SJCRH30 (cell line): Measurements from ENCODE around the gene AP1G1. TPM values are rescaled to one million over a fixed set of nuclear protein-coding genes. Genes with fewer than 3 reads are reported as not detected.

Source experiments
- DNase-seq, 2 experiments: peaks; one replicate each; pipeline ENCODE4 v3.0.0-alpha.2; 2015 to 2020
- H3K27ac ChIP-seq: fragments of 250-450 bp; sonication (Bioruptor Pico); 2 replicates; pipeline ENCODE4 v1.5.1; 2020; ENCODE audit warnings: mild to moderate bottlenecking, moderate library complexity
- H3K27me3 ChIP-seq: fragments of 250-450 bp; sonication (Bioruptor Pico); 2 replicates; pipeline ENCODE4 v1.5.1; 2020; ENCODE audit warnings: mild to moderate bottlenecking, moderate library complexity
- H3K36me3 ChIP-seq: fragments of 250-450 bp; sonication (Bioruptor Pico); 2 replicates; pipeline ENCODE4 v1.5.1; 2020; ENCODE audit warnings: mild to moderate bottlenecking, moderate library complexity
- H3K4me1 ChIP-seq: fragments of 250-450 bp; sonication (Bioruptor Pico); 2 replicates; pipeline ENCODE4 v1.5.1; 2020; ENCODE audit warnings: mild to moderate bottlenecking, moderate library complexity
- H3K4me3 ChIP-seq: fragments of 250-450 bp; sonication (Bioruptor Pico); 2 replicates; pipeline ENCODE4 v1.5.1; 2020; ENCODE audit warnings: mild to moderate bottlenecking, moderate library complexity
- H3K9me3 ChIP-seq: fragments of 250-450 bp; sonication (Bioruptor Pico); replicated peaks from 2 replicates; pipeline ENCODE4 v1.5.1; 2020; ENCODE audit warnings: mild to moderate bottlenecking, moderate library complexity
- total RNA-seq: library from RNA; depleted of rRNA; stranded (reverse); fragments of >200 nt; shearing (Covaris generic); gene quantifications from 2 replicates; pipeline ENCODE4 v1.2.3, GENCODE V29; 2014; rRNA removed

AP1G1 gene
- total RNA-seq = 40.9 and 46.3 TPM in 2 replicates

GRCh38 chr16:71808593-71809459, at the start of gene AP1G1:
AP1G1 (minus strand) TSS chr16:71808834; CDS start chr16:71789479, 19,355 bp downstream.
- Histone ChIP-seq H3K27me3 (no peaks in the 10 kb centered on the region), H3K27ac (peak within 1 kb of the TSS; percentile 99), H3K4me3 (peak within 1 kb of the TSS; percentile 94), H3K36me3 (no peaks in the 10 kb centered on the region), H3K9me3 (no peaks in the 10 kb centered on the region), H3K4me1 (0 out of 2 replicates have a peak, but pooled peaks cover 4% of the 10 kb centered on the region)
- peak; percentile 90 to 92 for DNase-seq

- no peaks in the 10 kb centered on the region for H3K4me1 ChIP-seq
- DNase-seq = no peak
- H3K36me3 ChIP-seq = peaks cover 3% of the 10 kb centered on the region; the same call in 1 of the 2 replicates
These were observed 47.5 kb upstream of the AP1G1 start for GRCh38 chr16:71855937-71856662.

GRCh38 chr16:71854369-71854948, 45.8 kb upstream of the AP1G1 start:
- no peaks in the 10 kb centered on the region for H3K4me1 ChIP-seq
- H3K4me3 ChIP-seq = no peak overlapping the region
- H3K36me3 ChIP-seq = peaks cover 3% of the 10 kb centered on the region; the same call in 1 of the 2 replicates
- no peaks in the 10 kb centered on the region for H3K9me3 ChIP-seq
- no peak overlapping the region for H3K27ac ChIP-seq
- H3K27me3 ChIP-seq = no peaks in the 10 kb centered on the region
- no peak for DNase-seq

More at GRCh38 chr16:71855937-71856662, 47.5 kb upstream of the AP1G1 start:
- H3K4me3 ChIP-seq = no peak overlapping the region
- H3K9me3 ChIP-seq = no peaks in the 10 kb centered on the region
- no peaks in the 10 kb centered on the region for H3K27me3 ChIP-seq
- H3K27ac ChIP-seq = no peak overlapping the region

- DNase-seq = no peak
- no peak overlapping the region for H3K27ac ChIP-seq
- no peak overlapping the region for H3K4me3 ChIP-seq
- H3K36me3 ChIP-seq = no peaks in the 10 kb centered on the region
- no peaks in the 10 kb centered on the region for H3K27me3 ChIP-seq
- no peaks in the 10 kb centered on the region for H3K9me3 ChIP-seq
- no peaks in the 10 kb centered on the region for H3K4me1 ChIP-seq
These were observed 44.8 kb upstream of the AP1G1 start for GRCh38 chr16:71853413-71853812.

GRCh38 chr16:71852561-71852960, 43.9 kb upstream of the AP1G1 start:
- Histone ChIP-seq H3K9me3 (no peaks in the 10 kb centered on the region), H3K27ac (no peak overlapping the region), H3K4me3 (no peak overlapping the region), H3K36me3 (no peaks in the 10 kb centered on the region), H3K27me3 (no peaks in the 10 kb centered on the region), H3K4me1 (no peaks in the 10 kb centered on the region)
- no peak for DNase-seq

GRCh38 chr16:71852158-71852557, 43.5 kb upstream of the AP1G1 start:
- H3K9me3 ChIP-seq = no peaks in the 10 kb centered on the region
- no peaks in the 10 kb centered on the region for H3K36me3 ChIP-seq
- no peak for DNase-seq
- no peaks in the 10 kb centered on the region for H3K27me3 ChIP-seq
- H3K4me1 ChIP-seq = no peaks in the 10 kb centered on the region
- no peak overlapping the region for H3K4me3 ChIP-seq
- H3K27ac ChIP-seq = no peak overlapping the region

- H3K27ac ChIP-seq = no peak overlapping the region
- no peaks in the 10 kb centered on the region for H3K36me3 ChIP-seq
- no peak overlapping the region for H3K4me3 ChIP-seq
- no peaks in the 10 kb centered on the region for H3K27me3 ChIP-seq
- H3K9me3 ChIP-seq = no peaks in the 10 kb centered on the region
- no peak for DNase-seq
- no peaks in the 10 kb centered on the region for H3K4me1 ChIP-seq
These were observed 43.1 kb upstream of the AP1G1 start for GRCh38 chr16:71851746-71852145.

GRCh38 chr16:71848622-71849021, 40.0 kb upstream of the AP1G1 start:
- no peaks in the 10 kb centered on the region for H3K4me1 ChIP-seq
- no peaks in the 10 kb centered on the region for H3K27me3 ChIP-seq
- H3K9me3 ChIP-seq = no peaks in the 10 kb centered on the region
- H3K36me3 ChIP-seq = no peaks in the 10 kb centered on the region
- no peak for DNase-seq
- H3K27ac ChIP-seq = no peak overlapping the region
- H3K4me3 ChIP-seq = no peak overlapping the region

GRCh38 chr16:71847096-71847495, 38.5 kb upstream of the AP1G1 start:
- DNase-seq = no peak
- H3K4me1 ChIP-seq = no peaks in the 10 kb centered on the region
- no peak overlapping the region for H3K27ac ChIP-seq
- no peaks in the 10 kb centered on the region for H3K9me3 ChIP-seq
- H3K27me3 ChIP-seq = no peaks in the 10 kb centered on the region
- H3K36me3 ChIP-seq = no peaks in the 10 kb centered on the region
- peak overlapping the region; percentile 91; the same call in 1 of the 2 replicates for H3K4me3 ChIP-seq

- no peaks in the 10 kb centered on the region for H3K36me3 ChIP-seq
These were observed 37.8 kb upstream of the AP1G1 start for GRCh38 chr16:71846431-71846830.

GRCh38 chr16:71845639-71846430, 37.2 kb upstream of the AP1G1 start, which contains the start of gene ATXN1L:
ATXN1L (plus strand) TSS chr16:71845976; CDS start chr16:71849741, 3,765 bp downstream.
- Histone ChIP-seq H3K9me3 (no peaks in the 10 kb centered on the region), H3K4me1 (no peaks in the 10 kb centered on the region), H3K27me3 (no peaks in the 10 kb centered on the region), H3K4me3 (peak within 1 kb of the TSS; percentile 91), H3K27ac (peak within 1 kb of the TSS; percentile 37), H3K36me3 (no peaks in the 10 kb centered on the region)
- DNase-seq = peak; percentile 86 to 87

More at GRCh38 chr16:71846431-71846830, 37.8 kb upstream of the AP1G1 start:
- Histone ChIP-seq H3K4me1 (no peaks in the 10 kb centered on the region), H3K27ac (peak overlapping the region; percentile 37), H3K4me3 (peak overlapping the region; percentile 91), H3K9me3 (no peaks in the 10 kb centered on the region), H3K27me3 (no peaks in the 10 kb centered on the region)
- no peak for DNase-seq

- H3K4me3 ChIP-seq = no peak overlapping the region
- DNase-seq = no peak
- H3K27me3 ChIP-seq = no peaks in the 10 kb centered on the region
- no peaks in the 10 kb centered on the region for H3K36me3 ChIP-seq
- no peaks in the 10 kb centered on the region for H3K4me1 ChIP-seq
- no peaks in the 10 kb centered on the region for H3K9me3 ChIP-seq
- no peak overlapping the region for H3K27ac ChIP-seq
These were observed 34.9 kb upstream of the AP1G1 start for GRCh38 chr16:71843572-71843971.

GRCh38 chr16:71840052-71840451, 31.4 kb upstream of the AP1G1 start:
- DNase-seq = no peak
- Histone ChIP-seq H3K9me3 (no peaks in the 10 kb centered on the region), H3K4me3 (no peak overlapping the region), H3K36me3 (no peaks in the 10 kb centered on the region), H3K4me1 (no peaks in the 10 kb centered on the region), H3K27me3 (no peaks in the 10 kb centered on the region), H3K27ac (no peak overlapping the region)

GRCh38 chr16:71837150-71837549, 28.5 kb upstream of the AP1G1 start:
- no peaks in the 10 kb centered on the region for H3K9me3 ChIP-seq
- no peaks in the 10 kb centered on the region for H3K27me3 ChIP-seq
- no peak overlapping the region for H3K27ac ChIP-seq
- no peak overlapping the region for H3K4me3 ChIP-seq
- H3K36me3 ChIP-seq = no peaks in the 10 kb centered on the region
- no peaks in the 10 kb centered on the region for H3K4me1 ChIP-seq
- no peak for DNase-seq
